ENCODE measurements around the gene ANTXR1.

The ANTXR1 gene

GRCh38 chr2:69192176-69192945 is 179.4 kb downstream of the ANTXR1 start:
- no peak for DNase-seq

- DNase-seq = no peak
Observed at GRCh38 chr2:69195706-69196105, 182.7 kb downstream of the ANTXR1 start.

GRCh38 chr2:69196327-69197117 is 183.5 kb downstream of the ANTXR1 start:
- DNase-seq = no peak

- no peak for DNase-seq
Observed at GRCh38 chr2:69200107-69200520, 187.1 kb downstream of the ANTXR1 start.

GRCh38 chr2:69201259-69201658 is 188.3 kb downstream of the ANTXR1 start:
- no peak for DNase-seq

- no peak for DNase-seq
Observed at GRCh38 chr2:69202327-69202726, 189.3 kb downstream of the ANTXR1 start.

- no peak for DNase-seq
Observed at GRCh38 chr2:69203166-69203985, 190.4 kb downstream of the ANTXR1 start.

GRCh38 chr2:69204654-69205053 is 191.7 kb downstream of the ANTXR1 start:
- DNase-seq = no peak

- no peak for DNase-seq
Observed at GRCh38 chr2:69205076-69205475, 192.1 kb downstream of the ANTXR1 start.

GRCh38 chr2:69205491-69205890 is 192.5 kb downstream of the ANTXR1 start:
- DNase-seq = no peak

- DNase-seq = no peak
Observed at GRCh38 chr2:69208023-69208595, 195.1 kb downstream of the ANTXR1 start.

- DNase-seq = no peak
Observed at GRCh38 chr2:69209482-69209881, 196.5 kb downstream of the ANTXR1 start.

GRCh38 chr2:69210385-69210784 is 197.4 kb downstream of the ANTXR1 start:
- no peak for DNase-seq

GRCh38 chr2:69211048-69211447 is 198.1 kb downstream of the ANTXR1 start:
- DNase-seq = no peak

- DNase-seq = no peak
Observed at GRCh38 chr2:69211686-69212085, 198.7 kb downstream of the ANTXR1 start.

GRCh38 chr2:69212238-69213028 is 199.5 kb downstream of the ANTXR1 start:
- DNase-seq = no peak

GRCh38 chr2:69213201-69213600 is 200.2 kb downstream of the ANTXR1 start:
- DNase-seq = no peak

GRCh38 chr2:69213782-69214181 is 200.8 kb downstream of the ANTXR1 start:
- DNase-seq = no peak

- DNase-seq = no peak
Observed at GRCh38 chr2:69214898-69215297, 201.9 kb downstream of the ANTXR1 start.

- DNase-seq = no peak
Observed at GRCh38 chr2:69216535-69217332, 203.8 kb downstream of the ANTXR1 start.

Measured in NK-92 treated with Interleukin-12 subunit alpha and Interleukin-12 subunit beta, amount 100 ng/mL, for 24 hours (cell line).